Measurements from ENCODE around the gene AP4S1.
"Not testable (repeated sequence)": the region's sequence is repeated elsewhere in the genome, so short reads cannot be mapped to it uniquely, and the experiment has no call there.

AP4S1 gene

GRCh38 chr14:31026450-31027235 is 1.2 kb downstream of the AP4S1 start:
- Histone ChIP-seq H3K4me1 (ENCODE audit: insufficient read depth, low read length) (peaks cover 12% of the 10 kb centered on the region; the same call in 1 of the 2 replicates), H3K27me3 (ENCODE audit: insufficient read depth, low read length) (no peaks in the 10 kb centered on the region), H3K9ac (ENCODE audit: low read depth, low read length) (peak overlapping the region; percentile 70; the same call in 1 of the 2 replicates), H3K9me3 (ENCODE audit: insufficient read depth, low read depth, low read length) (no peaks in the 10 kb centered on the region), H3K4me3 (ENCODE audit: low read length) (peak overlapping the region; percentile 81), H3K27ac (ENCODE audit: low read length) (peak overlapping the region; percentile 64), H3K36me3 (ENCODE audit: insufficient read depth, low read depth, low read length) (no peaks in the 10 kb centered on the region)

- Histone ChIP-seq H3K9me3 (ENCODE audit: insufficient read depth, low read depth, low read length) (no peaks in the 10 kb centered on the region), H3K27ac (ENCODE audit: low read length) (no peak overlapping the region), H3K36me3 (ENCODE audit: insufficient read depth, low read depth, low read length) (no peaks in the 10 kb centered on the region), H3K9ac (ENCODE audit: low read depth, low read length) (peak overlapping the region; percentile 70; the same call in 1 of the 2 replicates), H3K4me3 (ENCODE audit: low read length) (peak overlapping the region; percentile 81; the same call in 1 of the 2 replicates), H3K4me1 (ENCODE audit: insufficient read depth, low read length) (peaks cover 12% of the 10 kb centered on the region; the same call in 1 of the 2 replicates), H3K27me3 (ENCODE audit: insufficient read depth, low read length) (no peaks in the 10 kb centered on the region)
Measured at GRCh38 chr14:31027847-31028246, 2.4 kb downstream of the AP4S1 start.

- Histone ChIP-seq H3K9me3 (ENCODE audit: insufficient read depth, low read depth, low read length) (no peaks in the 10 kb centered on the region), H3K9ac (ENCODE audit: low read depth, low read length) (no peak overlapping the region), H3K4me3 (ENCODE audit: low read length) (no peak overlapping the region), H3K36me3 (ENCODE audit: insufficient read depth, low read depth, low read length) (no peaks in the 10 kb centered on the region), H3K27ac (ENCODE audit: low read length) (no peak overlapping the region), H3K27me3 (ENCODE audit: insufficient read depth, low read length) (no peaks in the 10 kb centered on the region), H3K4me1 (ENCODE audit: insufficient read depth, low read length) (peaks cover 5% of the 10 kb centered on the region; the same call in 1 of the 2 replicates)
Measured at GRCh38 chr14:31029016-31029970, 3.8 kb downstream of the AP4S1 start.

GRCh38 chr14:31030469-31030868 is 5.0 kb downstream of the AP4S1 start:
- Histone ChIP-seq H3K27ac (ENCODE audit: low read length) (no peak overlapping the region), H3K36me3 (ENCODE audit: insufficient read depth, low read depth, low read length) (no peaks in the 10 kb centered on the region), H3K4me1 (ENCODE audit: insufficient read depth, low read length) (no peaks in the 10 kb centered on the region), H3K9me3 (ENCODE audit: insufficient read depth, low read depth, low read length) (no peaks in the 10 kb centered on the region), H3K4me3 (ENCODE audit: low read length) (no peak overlapping the region), H3K9ac (ENCODE audit: low read depth, low read length) (no peak overlapping the region), H3K27me3 (ENCODE audit: insufficient read depth, low read length) (no peaks in the 10 kb centered on the region)

GRCh38 chr14:31036552-31036951 is 11.1 kb downstream of the AP4S1 start:
- Histone ChIP-seq H3K9ac (ENCODE audit: low read depth, low read length) (no peak overlapping the region), H3K9me3 (ENCODE audit: insufficient read depth, low read depth, low read length) (no peaks in the 10 kb centered on the region), H3K27ac (ENCODE audit: low read length) (no peak overlapping the region), H3K27me3 (ENCODE audit: insufficient read depth, low read length) (no peaks in the 10 kb centered on the region), H3K36me3 (ENCODE audit: insufficient read depth, low read depth, low read length) (no peaks in the 10 kb centered on the region), H3K4me3 (ENCODE audit: low read length) (no peak overlapping the region), H3K4me1 (ENCODE audit: insufficient read depth, low read length) (0 out of 2 replicates have a peak, but pooled peaks cover 3% of the 10 kb centered on the region)

- no peaks in the 10 kb centered on the region for H3K9me3 ChIP-seq (ENCODE audit: insufficient read depth, low read depth, low read length)
- 0 out of 2 replicates have a peak, but pooled peaks cover 3% of the 10 kb centered on the region for H3K4me1 ChIP-seq (ENCODE audit: insufficient read depth, low read length)
- H3K9ac ChIP-seq (ENCODE audit: low read depth, low read length): no peak overlapping the region
- H3K36me3 ChIP-seq (ENCODE audit: insufficient read depth, low read depth, low read length): no peaks in the 10 kb centered on the region
- no peak overlapping the region for H3K27ac ChIP-seq (ENCODE audit: low read length)
- no peak overlapping the region for H3K4me3 ChIP-seq (ENCODE audit: low read length)
- no peaks in the 10 kb centered on the region for H3K27me3 ChIP-seq (ENCODE audit: insufficient read depth, low read length)
Measured at GRCh38 chr14:31037709-31038221, 12.3 kb downstream of the AP4S1 start.

GRCh38 chr14:31038521-31039166 is 13.2 kb downstream of the AP4S1 start:
- H3K36me3 ChIP-seq (ENCODE audit: insufficient read depth, low read depth, low read length): no peaks in the 10 kb centered on the region
- no peak overlapping the region for H3K9ac ChIP-seq (ENCODE audit: low read depth, low read length)
- no peaks in the 10 kb centered on the region for H3K27me3 ChIP-seq (ENCODE audit: insufficient read depth, low read length)
- no peaks in the 10 kb centered on the region for H3K9me3 ChIP-seq (ENCODE audit: insufficient read depth, low read depth, low read length)
- H3K4me3 ChIP-seq (ENCODE audit: low read length): no peak overlapping the region
- H3K4me1 ChIP-seq (ENCODE audit: insufficient read depth, low read length): peaks cover 9% of the 10 kb centered on the region
- no peak overlapping the region for H3K27ac ChIP-seq (ENCODE audit: low read length)

- Histone ChIP-seq H3K9ac (ENCODE audit: low read depth, low read length) (no peak overlapping the region), H3K27ac (ENCODE audit: low read length) (no peak overlapping the region), H3K9me3 (ENCODE audit: insufficient read depth, low read depth, low read length) (no peaks in the 10 kb centered on the region)
Measured at GRCh38 chr14:31042300-31042699, 16.9 kb downstream of the AP4S1 start.

GRCh38 chr14:31042893-31043292 is 17.4 kb downstream of the AP4S1 start:
- H3K4me3 ChIP-seq (ENCODE audit: low read length); H3K27ac ChIP-seq (ENCODE audit: low read length): not testable (repeated sequence)

More at GRCh38 chr14:31042300-31042699, 16.9 kb downstream of the AP4S1 start:
- no peaks in the 10 kb centered on the region for H3K27me3 ChIP-seq (ENCODE audit: insufficient read depth, low read length)
- H3K4me3 ChIP-seq (ENCODE audit: low read length): no peak overlapping the region
- H3K36me3 ChIP-seq (ENCODE audit: insufficient read depth, low read depth, low read length): no peaks in the 10 kb centered on the region
- peaks cover 11% of the 10 kb centered on the region for H3K4me1 ChIP-seq (ENCODE audit: insufficient read depth, low read length)

GRCh38 chr14:31043379-31043778 is 17.9 kb downstream of the AP4S1 start:
- no peak overlapping the region for H3K27ac ChIP-seq (ENCODE audit: low read length)

More at GRCh38 chr14:31042893-31043292, 17.4 kb downstream of the AP4S1 start:
- not testable (repeated sequence) for H3K27me3 ChIP-seq (ENCODE audit: insufficient read depth, low read length); H3K36me3 ChIP-seq (ENCODE audit: insufficient read depth, low read depth, low read length); H3K9ac ChIP-seq (ENCODE audit: low read depth, low read length); H3K9me3 ChIP-seq (ENCODE audit: insufficient read depth, low read depth, low read length)
- H3K4me1 ChIP-seq (ENCODE audit: insufficient read depth, low read length): peaks cover 11% of the 10 kb centered on the region

GRCh38 chr14:31045501-31046080 is 20.1 kb downstream of the AP4S1 start:
- Histone ChIP-seq H3K4me1 (ENCODE audit: insufficient read depth, low read length) (peaks cover 8% of the 10 kb centered on the region), H3K9me3 (ENCODE audit: insufficient read depth, low read depth, low read length) (no peaks in the 10 kb centered on the region), H3K9ac (ENCODE audit: low read depth, low read length) (no peak overlapping the region), H3K36me3 (ENCODE audit: insufficient read depth, low read depth, low read length) (no peaks in the 10 kb centered on the region), H3K4me3 (ENCODE audit: low read length) (no peak overlapping the region), H3K27ac (ENCODE audit: low read length) (no peak overlapping the region), H3K27me3 (ENCODE audit: insufficient read depth, low read length) (no peaks in the 10 kb centered on the region)

More at GRCh38 chr14:31043379-31043778, 17.9 kb downstream of the AP4S1 start:
- H3K4me1 ChIP-seq (ENCODE audit: insufficient read depth, low read length): peaks cover 11% of the 10 kb centered on the region
- H3K27me3 ChIP-seq (ENCODE audit: insufficient read depth, low read length): no peaks in the 10 kb centered on the region
- H3K9me3 ChIP-seq (ENCODE audit: insufficient read depth, low read depth, low read length): no peaks in the 10 kb centered on the region
- no peaks in the 10 kb centered on the region for H3K36me3 ChIP-seq (ENCODE audit: insufficient read depth, low read depth, low read length)
- no peak overlapping the region for H3K9ac ChIP-seq (ENCODE audit: low read depth, low read length)
- H3K4me3 ChIP-seq (ENCODE audit: low read length): no peak overlapping the region

All from iPS-20b (cell line).